Right lobe of liver (tissue), 4 donors: ENCODE results near the gene IFI27.

ENCODE experiments used
- POLR2A ChIP-seq: fragments of 450-650 bp; IDR thresholded peaks from one replicate; pipeline ENCODE4 v1.6.1; 2017; ENCODE audit warnings: antibody characterized with exemption, mild to moderate bottlenecking
- TF ChIP-seq, protein P1 (sequence below), 4 donors: fragments of 200-600 bp in 3 of 4; fragments of 450-650 bp in 1 of 4; IDR thresholded peaks; one replicate each; pipeline versions ENCODE4 v1.5.1 to v1.8.0; 2016 to 2022; ENCODE audit warnings: antibody characterized with exemption in 4 of 4, mild to moderate bottlenecking in 2 of 4
- donor health status: DM: no; HTN: no; CAD: no.
- donor health status: DM: no; HTN: no; CAD: no.
- donor health status: DM: no; HTN: yes; CAD: no.

DNA sequence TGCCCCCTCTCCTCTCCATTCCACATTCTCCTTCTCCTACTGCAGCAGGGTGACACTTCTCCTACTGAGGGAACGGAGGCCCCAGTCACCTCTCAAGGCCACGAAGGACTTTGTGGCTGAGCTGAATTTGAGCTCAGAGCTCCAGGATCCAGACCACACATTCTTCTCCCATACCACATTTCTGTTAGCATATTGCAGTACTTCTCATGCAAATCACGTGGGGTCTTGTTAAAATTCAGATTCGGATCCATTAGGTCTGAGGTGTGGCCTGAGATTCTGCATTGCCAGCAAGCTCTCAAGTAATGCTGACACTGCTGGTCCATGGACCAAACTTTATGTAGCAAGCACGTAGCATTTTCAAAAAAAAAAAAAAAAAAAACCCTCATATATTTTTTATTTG is 28.5 kb downstream of the IFI27 start:
- TF ChIP-seq, protein P1, sequence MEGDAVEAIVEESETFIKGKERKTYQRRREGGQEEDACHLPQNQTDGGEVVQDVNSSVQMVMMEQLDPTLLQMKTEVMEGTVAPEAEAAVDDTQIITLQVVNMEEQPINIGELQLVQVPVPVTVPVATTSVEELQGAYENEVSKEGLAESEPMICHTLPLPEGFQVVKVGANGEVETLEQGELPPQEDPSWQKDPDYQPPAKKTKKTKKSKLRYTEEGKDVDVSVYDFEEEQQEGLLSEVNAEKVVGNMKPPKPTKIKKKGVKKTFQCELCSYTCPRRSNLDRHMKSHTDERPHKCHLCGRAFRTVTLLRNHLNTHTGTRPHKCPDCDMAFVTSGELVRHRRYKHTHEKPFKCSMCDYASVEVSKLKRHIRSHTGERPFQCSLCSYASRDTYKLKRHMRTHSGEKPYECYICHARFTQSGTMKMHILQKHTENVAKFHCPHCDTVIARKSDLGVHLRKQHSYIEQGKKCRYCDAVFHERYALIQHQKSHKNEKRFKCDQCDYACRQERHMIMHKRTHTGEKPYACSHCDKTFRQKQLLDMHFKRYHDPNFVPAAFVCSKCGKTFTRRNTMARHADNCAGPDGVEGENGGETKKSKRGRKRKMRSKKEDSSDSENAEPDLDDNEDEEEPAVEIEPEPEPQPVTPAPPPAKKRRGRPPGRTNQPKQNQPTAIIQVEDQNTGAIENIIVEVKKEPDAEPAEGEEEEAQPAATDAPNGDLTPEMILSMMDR (IDR thresholded peaks at IDR 0.05): no peak
- no peak for TF ChIP-seq POLR2A
